GM19395 (cell line): Measurements from ENCODE around the gene VMO1.
A peak's percentile ranks its signal among the peaks of the same experiment; 100 is the strongest.

ENCODE experiments used
- ATAC-seq: cut with Tn5 transposase; IDR thresholded peaks from one replicate; pipeline ENCODE4 v1.9.1; 2021; ENCODE audit warnings: mild to moderate bottlenecking, moderate library complexity; ENCODE audit not compliant: unreplicated experiment

VMO1 gene

DNA sequence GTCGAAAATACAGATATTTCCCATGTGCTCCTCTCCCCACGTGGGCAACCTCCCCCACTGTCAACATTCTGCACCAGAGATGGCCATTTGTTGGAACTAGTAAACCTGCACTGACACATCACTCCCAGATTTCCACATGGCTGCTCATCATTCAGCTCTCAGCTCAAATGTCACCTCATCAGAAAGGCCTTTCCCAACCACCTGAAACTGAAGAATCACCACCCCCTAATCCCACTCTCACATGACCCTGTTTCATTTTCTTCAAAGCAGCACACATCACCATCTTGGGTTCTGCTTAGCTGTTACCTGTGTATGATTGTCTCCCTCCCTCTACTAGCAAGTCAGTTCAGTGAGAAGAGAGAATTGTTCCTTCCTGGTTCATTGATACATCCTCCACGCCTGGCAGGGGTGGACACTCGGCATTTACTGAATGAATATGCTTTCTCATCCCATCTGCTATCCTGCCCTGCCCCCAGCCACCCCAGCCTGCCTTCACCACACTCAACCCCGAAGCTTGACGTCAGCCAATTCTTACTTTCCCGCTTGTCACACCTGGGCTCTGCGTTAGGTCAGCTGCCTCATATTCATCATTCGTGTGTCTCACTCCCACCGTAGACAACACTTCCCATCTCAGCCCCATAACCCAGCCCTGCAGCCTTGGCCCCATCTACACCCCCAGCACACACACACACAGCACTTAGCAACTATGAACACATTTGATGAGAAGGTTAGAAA, 14.5 kb upstream of the VMO1 start:
- ATAC-seq = no peak

DNA sequence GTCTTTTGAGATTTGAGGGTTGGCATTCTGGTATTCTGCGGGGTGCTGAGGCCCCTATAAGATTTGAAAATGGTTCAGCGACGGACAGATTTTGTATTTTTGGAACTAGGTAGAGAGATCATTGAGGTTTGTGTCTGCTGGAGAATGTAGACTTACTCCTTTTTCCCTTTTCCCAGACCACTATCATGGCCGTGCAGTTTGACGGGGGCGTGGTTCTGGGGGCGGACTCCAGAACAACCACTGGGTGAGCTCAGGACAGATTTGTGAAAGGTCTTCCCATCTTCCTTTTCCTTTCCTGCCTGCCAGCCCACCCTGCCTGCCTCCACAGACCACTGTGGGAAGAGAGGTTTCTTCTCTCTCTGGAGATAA, 10.4 kb upstream of the VMO1 start:
- ATAC-seq = no peak

DNA sequence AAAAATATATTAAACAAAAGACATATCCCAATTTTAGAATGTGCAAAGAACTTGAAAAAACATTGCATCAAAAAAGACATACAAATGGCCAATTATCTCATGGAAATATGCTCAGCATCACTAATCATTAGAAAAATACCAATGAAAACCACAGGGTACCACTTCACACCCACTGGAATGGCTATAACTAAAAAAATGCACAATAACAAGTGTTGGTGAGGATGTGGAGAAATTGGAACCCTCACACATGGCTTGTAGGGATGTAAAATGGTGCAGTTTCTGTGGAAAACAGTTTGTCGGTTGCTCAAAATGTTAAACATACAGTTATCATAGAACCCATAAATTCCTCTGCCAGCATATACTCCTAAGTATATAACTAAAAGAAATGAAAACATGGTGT, 9.0 kb upstream of the VMO1 start:
- no peak for ATAC-seq

DNA sequence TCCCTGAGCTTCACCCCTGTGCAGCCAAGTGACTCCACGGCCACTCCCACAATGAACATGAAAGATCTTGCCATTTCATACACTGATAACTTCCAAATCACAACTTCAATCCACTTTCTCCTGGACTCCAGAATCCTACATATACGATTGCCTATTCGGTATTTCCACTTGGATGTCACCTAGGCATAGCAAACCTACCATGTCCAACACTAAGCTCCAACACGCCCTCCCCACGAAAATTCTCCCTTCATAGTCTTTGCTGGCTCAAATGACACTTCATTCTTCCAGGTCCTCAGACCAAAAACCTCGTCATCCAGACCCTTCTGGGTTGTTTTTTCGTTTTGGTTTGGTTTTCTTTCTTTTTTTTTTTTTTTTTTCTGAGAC, 4.5 kb upstream of the VMO1 start:
- no peak for ATAC-seq

DNA sequence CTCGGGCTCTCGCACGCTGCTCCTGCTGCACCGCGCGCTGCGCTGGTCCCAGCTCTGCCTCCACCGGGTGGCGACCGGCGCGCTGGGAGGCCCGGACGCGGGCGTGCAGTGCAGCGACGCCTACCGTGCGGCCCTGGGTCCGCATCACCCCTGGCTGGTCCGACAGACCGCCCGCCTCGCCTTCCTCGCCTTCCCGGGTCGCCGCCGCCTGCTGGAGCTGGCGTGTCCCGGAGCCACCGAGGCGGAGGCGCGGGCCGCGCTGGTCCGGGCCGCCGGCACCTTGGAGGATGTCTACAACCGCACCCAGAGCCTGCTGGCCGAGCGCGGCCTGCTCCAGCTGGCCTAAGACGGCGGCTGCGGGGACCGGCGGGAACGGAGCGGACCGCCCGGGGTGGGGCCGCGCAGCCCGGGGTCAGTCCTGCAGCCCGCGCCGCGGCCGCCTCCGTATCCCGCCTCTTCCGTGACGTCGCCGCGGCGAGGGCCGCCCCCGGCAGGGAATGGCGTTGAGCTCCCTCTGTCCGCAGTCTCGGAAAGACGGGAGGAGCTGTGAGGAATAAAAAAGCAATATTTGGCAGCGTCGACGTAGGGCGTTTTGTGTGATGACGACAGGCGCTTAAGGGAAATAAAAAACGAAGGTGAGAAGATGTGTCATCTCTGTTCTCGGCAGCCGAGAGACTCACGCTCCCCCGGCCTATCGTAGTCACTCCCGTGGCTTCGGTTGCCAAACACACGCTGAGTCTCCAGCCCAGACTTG, 4.0 kb upstream of the VMO1 start:
- peak; percentile 84 for ATAC-seq

DNA sequence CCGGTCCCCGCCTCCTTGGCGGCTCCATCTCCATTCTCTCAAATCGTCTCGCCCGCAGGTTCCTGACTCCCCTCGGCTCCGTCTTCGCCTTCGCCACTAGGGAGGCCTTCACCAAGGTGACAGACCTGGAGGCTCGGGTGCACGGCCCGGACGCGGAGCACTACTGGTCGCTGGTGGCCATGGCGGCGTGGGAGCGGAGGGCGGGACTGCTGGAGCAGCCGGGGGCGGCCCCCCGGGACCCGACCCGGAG, 3.5 kb upstream of the VMO1 start:
- ATAC-seq = no peak

DNA sequence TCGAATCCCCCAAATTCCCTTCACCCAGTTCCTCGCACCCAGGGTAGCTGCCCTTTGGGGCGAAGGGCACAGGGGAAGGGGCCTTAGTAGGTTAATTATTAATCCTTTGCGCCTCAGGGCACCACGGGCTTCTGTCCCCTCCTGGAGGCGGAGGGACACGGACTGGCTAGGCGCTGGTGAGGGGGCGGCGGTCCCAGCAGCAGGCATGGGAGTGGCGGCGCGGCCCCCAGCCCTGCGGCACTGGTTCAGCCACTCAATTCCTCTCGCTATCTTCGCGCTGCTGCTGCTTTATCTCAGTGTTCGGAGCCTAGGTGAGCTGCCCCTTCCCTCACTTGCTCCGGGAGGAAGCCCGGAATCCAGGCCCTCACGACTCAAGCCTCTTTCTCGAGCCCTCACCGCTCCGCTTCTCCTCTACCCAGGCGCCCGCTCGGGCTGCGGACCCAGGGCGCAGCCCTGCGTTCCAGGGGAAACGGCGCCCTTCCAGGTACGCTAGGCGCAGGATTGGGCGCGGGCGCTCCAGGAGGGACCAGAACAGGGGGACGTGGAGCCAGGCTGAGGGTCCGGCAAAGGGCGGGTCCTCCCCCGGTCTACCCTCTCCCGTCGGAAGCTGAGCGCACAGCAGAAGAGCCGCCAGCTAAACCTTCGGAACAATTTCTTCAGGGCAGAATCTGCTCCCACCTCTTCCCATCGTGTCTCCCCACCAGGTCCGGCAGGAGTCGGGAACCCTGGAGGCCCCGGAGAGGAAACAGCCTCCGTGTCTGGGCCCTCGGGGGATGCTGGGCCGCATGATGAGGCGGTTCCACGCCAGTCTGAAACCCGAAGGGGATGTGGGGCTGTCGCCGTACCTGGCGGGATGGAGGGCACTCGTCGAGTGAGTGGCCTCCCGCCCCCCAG, 2.9 kb upstream of the VMO1 start, which contains the start of gene GLTPD2:
GLTPD2 (plus strand) TSS at position 158 of the 894 bp plus-strand sequence; CDS start at position 206, 48 bp downstream.
- no peak for ATAC-seq

DNA sequence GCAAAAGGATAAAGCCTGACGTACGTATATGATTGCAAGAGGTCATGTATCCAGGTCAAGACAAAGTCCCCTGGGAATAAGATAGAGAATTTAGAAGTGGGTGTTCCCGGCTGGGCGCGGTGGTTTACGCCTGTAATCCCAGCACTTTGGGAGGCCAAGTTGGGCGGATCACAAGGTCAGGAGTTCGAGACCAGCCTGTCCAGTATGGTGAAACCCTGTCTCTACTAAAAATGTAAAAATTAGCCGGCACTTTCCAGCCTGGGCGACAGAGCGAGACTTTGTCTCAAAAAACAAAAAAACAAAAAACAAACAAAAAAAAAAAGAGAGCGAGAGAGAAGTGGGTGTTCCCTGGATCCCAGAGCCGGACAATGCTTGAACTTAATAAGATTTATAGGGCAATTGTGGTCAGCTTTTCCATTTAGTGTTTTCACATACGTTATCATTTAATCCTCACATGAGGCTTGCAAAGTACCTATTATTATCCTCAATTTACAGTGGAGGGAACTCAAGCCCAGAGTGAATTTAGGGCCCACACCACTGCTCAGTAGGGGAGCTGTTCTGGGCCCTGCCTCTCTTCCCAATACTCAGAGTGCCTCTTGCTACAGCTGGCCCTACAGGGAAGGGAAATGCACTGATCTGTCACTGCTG, 2.1 kb upstream of the VMO1 start:
- ATAC-seq = no peak

DNA sequence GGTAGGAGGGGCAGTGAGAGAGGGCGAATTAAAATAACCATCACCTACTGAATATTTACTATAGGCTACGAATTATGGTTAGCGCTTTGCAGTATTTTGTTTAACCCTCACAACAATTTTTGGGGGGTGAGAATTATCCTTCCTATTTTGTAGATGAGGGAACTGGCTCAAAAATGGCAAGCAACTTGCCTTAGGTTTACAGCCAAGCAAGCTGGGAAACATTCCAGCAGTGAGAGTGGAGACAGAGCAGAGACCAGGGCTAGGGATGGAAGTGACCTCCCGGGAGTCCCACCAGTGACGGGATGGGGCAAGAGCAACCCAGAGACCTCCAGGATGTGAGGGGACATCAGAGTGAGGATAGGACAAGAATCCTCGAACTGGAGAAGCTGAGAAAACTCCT, 352 bp upstream of the VMO1 start:
- no peak for ATAC-seq

DNA sequence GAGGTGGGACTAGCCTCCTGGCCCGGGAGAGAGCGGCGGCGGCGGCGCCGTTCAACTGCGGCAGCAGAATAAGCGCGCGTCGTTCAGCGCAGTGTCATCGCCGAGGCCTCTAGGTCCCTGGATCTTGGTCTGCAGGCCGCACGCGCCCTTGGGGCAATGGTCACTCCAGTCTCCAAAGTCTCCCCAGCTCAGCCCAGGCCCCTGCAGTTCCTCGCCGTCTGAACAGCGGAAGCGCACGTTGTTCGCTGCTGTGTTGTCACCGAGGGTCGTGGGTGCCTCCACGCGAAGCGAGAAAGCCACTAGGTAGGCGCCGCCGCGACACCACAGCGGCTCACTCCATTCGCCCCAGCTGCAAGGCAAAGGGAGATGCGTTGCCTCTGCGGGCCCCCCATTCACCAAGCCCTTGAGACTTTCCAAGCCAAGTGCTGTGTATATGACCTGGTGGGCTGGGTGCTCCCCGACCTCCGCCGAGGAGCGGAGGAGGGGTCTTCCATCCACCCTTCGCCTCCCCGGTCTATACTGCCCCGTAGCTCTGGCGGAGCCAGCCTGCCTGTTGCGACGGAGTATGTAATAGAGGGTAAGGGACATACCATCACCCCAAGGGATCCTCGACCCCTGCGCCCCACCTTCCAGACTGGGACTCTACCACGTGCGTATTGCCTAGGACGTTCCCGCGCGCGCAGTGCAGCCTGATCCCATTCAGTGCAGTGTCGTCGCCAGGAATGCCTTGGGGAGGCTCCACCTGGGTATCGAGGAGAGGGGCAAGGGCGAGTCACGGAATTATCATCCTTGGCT, 656 bp downstream of the VMO1 start:
- no peak for ATAC-seq

DNA sequence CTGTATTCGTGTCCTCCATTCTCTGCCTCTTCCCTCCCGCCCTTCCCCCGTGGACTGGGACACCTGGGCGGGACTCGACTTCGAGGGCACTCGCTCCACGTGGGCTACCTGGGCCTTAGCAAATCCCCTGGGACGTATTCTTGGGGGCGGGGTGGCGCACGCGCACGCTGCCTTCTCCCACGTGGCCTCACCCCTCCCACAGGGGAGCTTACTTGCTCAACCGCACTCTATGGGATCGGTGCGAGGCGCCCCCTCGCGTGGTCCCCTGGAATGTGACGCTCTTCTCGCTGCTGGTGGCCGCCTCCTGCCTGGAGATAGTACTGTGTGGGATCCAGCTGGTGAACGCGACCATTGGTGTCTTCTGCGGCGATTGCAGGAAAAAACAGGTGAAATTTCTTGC, 3.5 kb downstream of the VMO1 start:
- ATAC-seq = no peak

DNA sequence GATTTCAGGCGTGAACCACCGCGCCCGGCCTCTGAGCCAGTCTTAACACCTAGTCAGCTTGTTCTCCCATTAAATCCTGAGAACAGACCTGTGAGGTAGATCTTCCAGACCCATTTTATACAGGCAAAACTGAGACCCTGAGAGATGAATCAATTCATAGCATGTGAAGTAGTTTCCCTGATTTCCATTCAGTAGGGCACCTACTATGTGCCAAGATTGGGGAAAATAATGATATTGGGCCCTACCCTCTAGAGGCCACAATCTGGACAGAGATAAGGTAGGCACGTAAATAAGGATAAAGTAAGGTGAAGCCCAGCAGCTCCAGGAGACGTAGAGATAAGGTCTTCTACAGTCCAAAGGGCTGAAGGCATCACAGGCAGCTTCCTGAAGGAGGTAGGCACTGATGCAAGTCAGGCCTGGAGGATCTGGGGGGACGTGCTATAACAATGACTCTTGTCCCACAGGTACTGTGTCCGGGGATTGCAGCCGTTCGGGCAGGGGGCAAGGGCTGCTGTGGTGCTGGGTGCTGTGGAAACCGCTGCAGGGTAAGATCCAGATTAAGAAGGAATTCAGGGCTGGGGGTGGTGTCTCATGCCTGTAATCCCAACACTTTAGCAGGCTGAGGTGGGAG, 5.7 kb downstream of the VMO1 start:
- no peak for ATAC-seq

DNA sequence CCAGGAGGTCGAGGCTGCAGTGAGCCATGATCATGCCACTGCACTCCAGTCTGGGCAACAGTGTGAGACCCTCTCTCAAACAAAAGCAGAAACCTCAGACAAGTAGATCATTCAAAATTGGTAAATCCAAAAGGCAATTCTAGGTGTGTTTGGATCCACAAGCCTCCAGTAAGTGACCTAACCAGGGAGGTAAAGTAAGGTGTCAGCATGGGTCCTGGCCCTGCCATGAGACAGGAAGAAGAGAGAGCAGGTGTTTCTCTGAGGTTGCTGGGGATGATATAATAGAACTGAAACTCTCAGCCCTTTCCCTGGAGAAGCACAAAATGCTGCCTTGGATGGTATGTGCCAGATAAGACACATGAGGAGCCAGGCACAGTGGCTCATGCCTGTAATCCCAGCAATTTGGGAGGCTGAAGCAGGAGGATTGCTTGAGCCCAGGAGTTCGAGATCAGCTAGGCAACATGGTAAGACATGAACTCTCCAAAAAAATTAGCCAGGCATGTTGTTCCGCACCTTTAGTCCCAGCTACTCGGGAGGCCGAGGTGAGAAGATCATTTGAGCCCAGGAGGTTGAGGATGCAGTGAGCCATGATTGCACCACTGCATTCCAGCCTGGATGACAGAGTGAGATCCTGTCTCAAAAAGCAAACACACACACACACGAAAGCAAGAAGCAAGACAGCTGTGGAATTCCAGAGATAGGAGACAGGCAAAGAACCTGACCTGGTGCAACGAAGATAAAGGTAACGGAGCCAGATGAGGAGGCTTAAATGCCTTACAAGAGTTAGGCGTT, 8.0 kb downstream of the VMO1 start:
- ATAC-seq = no peak

DNA sequence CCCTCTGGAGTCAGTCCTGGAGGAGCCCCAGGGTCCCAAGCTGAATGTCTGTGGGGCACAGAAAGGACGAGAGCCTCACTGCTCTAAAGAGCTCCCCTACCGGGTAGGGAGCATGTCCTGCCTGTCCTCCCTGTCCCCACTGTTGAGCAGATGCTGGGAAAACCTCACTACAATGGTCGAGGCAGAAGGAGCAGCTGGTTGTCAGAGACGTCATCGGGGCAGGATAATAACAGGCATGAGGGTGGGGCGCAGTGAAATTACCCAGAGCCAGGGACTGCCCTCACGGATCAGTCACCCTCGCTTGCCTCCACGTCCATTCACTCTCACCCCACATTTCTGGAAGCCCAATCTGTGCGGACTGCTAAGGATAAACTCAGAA, 13.9 kb downstream of the VMO1 start:
- no peak for ATAC-seq

DNA sequence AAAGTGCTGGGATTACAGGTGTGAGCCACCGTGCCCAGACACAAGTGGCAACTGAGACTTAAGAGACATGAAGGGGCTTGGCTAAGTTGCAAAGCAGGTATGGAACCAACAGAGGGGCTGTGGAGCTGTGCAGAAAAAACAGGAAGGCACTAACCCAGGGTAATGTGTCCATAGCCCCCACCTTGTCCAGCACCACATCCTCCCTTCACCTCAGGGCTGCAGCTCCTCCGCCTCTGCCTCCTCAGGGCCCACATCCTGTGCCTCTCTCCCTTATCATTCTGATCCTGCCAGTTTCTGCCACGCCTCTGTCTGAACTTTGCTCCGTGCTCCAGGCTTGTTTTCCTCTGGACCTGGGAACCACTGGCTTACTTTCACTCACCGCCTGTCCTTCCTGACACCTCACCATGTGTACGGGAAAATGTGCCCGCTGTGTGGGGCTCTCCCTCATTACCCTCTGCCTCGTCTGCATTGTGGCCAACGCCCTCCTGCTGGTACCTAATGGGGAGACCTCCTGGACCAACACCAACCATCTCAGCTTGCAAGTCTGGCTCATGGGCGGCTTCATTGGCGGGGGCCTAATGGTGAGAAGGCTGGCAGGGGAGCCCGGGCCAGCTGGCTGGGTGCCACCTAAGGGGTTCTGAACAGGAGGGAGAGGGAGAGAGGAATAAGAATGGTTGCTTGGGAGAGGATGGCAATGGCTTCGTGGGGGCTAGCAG, 14.5 kb downstream of the VMO1 start, which contains the start of gene TM4SF5:
TM4SF5 (plus strand) TSS at position 368 of the 716 bp plus-strand sequence; CDS start at position 405, 37 bp downstream.
- ATAC-seq = no peak

DNA sequence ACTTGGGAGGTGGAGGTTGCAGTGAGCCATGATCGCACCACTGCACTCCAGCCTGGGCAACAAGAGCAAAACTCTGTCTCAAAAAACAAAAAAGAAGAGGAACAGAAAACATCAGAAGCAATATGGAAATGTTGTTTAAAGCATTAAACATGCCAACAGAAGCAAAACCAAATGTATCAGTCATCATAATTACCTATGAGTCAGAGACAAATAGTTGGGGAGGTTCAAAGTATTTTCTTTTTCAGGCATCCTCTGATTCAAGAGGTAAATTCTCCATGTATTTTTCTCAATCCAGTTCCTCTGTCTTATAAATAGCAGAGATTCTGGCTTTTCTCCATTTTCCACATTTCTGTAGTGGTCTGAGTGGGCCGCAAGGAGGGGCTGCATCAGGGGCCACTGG, 16.5 kb downstream of the VMO1 start:
- no peak for ATAC-seq

DNA sequence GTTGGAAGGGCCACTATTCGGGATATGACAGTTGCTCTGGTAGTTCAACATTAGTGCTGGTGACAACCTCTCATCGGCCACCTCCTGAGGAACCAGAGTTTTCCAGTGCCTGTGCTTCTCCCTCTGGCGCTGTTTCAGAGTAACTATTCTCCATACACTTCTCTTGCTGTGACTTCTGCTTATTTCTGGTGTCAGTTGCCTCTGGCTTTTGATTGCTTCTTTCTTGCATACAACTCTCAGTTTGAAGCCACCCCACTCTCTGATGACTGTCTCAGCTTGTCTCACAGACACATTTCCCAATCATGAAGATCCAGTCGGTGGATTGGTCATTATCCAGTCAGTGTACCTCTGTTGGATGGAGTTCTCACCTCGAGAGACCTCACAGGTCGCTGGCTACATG, 17.9 kb downstream of the VMO1 start:
- ATAC-seq = no peak

DNA sequence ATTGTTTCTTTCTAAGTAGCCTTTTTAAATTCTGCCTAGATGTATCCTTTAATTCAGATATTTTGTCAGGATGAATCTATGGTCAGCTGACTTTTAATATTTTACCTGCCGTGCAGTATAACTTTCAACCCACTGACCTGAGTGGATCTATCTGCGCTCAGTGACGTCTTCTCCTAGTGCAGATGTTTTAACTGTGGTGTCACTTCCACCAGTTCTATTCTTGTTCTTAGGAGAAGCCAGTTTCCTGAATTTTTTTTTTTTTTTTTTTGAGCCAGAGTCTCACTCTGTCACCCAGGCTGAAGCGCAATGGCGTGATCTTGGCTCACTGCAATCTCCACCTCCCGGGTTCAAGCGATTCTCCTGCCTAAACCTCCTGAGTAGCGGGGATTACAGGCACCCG, 19.4 kb downstream of the VMO1 start:
- no peak for ATAC-seq

DNA sequence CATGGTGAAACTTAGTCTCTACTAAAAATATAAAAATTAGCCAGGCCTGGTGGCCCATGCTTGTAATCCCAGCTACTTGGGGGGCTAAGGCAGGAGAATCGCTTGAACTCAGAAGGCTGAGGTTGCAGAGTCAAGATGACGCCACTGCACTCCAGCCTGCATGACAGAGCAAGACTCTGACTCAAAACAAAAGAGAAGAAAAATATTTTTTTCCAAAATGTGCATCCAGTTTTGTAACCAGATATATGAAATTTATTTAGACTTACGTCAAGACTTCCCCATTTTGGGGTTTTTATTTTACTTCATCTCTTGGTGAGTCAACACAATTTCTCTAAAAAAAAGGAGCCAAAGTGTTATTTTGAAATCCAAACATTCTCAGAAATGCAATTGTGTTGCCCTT, 20.0 kb downstream of the VMO1 start:
- no peak for ATAC-seq
